Measurements from ENCODE around the gene ZGPAT. TPM values are rescaled to one million over a fixed set of nuclear protein-coding genes. Genes with fewer than 3 reads are reported as not detected.

Gene ZGPAT
- total and polyA plus RNA-seq, 9 donors, result 1.7 to 26.4 (median 18.9) TPM

DNA sequence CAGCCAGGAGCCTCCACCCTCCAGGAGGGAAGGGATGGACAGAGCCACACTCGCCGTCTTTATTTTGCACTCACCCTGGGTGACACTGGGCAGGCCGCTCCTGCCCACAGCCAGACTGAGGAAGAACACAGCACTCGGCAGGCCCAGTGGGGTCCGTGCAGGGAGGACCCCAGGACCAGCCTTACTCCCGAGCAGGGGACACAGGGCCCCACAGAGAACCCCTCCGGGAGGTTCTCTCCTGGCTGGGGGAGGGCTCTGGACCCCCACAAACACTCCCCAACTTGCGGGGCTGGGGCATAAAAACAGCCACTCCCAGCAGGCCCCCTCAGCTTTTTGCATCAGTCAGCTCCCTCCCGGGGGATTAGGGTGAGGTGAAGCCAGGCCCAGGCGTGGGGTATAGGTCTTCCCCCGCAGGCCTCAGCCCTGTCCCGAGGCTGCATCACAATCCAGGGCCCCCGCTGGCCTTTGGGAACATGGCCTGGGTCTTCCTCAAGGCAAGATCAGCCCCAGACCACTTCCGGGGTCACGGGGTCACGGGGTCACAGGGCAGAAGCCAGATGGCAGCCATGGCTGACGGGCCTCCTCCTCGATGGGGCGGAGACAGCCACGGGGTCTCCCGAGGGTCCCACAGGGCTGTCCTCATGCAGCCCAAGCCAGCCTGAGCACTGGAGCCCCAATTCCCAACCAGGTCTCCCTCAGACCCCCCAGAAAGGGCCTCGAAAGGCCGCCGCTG is 8.2 kb upstream of the ZGPAT start:
- Histone ChIP-seq H3K27me3 (no peaks in the 10 kb centered on the region), H3K27ac (no peak overlapping the region), H3K36me3 (no peaks in the 10 kb centered on the region), H3K4me3 (no peak overlapping the region), H3K9me3 (no peaks in the 10 kb centered on the region), H3K4me1 (ENCODE audit: insufficient read depth) (peaks cover 2% of the 10 kb centered on the region)
- TF ChIP-seq POLR2A (IDR thresholded peaks at IDR 0.05) (no peak), CTCF (IDR thresholded peaks at IDR 0.05) (no peak), EP300 (IDR thresholded peaks at IDR 0.05) (no peak)
- 63 to 68% (median 66%) methylated on average over 24 of the region's 24 CpGs for WGBS, 3 donors
- DNase-seq, result peak in 4 of 5 donors; percentile 13 to 64 (median 36)
- intact Hi-C loops (cut with DNase I), result no loop called here

DNA sequence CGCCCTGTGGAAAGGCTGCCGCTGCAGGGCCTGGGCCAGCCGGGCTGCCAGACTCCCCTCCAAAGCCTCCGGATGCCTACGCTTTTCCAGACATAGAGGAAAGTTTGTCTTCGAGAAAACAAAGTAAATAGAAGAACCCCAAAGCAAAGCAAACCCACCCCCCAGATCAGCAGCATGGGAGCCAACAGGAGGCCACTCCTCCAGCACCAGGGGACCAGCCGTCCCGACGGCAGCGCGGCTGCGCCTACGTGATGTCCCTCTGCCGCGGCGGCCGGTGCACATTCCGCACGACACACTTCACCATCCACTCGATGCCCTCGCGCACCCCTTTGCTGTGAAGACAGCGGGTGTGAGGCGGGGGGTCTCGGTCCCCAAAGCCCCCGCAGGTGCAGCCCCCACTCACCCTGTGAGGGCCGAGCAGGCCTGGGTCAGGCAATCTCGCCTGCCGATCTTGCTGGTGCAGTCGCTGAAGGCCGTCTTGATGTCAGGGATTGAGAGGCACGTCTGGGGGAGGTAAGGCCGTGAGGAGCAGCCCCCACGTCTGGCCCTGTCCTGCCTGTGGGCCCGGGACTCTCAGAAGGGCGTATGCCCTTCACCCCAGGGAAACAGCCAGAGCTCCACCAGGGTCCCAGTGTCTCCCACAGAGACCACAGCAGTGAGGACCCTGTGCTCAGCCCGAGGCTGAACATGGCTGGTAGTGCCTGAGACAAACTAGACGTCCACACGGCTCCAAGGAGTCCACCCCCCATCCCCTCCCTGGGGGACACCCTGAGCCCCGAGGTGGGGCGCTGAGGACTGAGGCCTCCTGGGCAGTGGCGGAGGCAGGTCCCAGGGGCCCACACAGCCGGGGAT is 7.4 kb upstream of the ZGPAT start:
- Histone ChIP-seq H3K9me3 (no peaks in the 10 kb centered on the region), H3K27me3 (no peaks in the 10 kb centered on the region), H3K4me1 (ENCODE audit: insufficient read depth) (peaks cover 2% of the 10 kb centered on the region), H3K27ac (no peak overlapping the region), H3K4me3 (no peak overlapping the region), H3K36me3 (no peaks in the 10 kb centered on the region)
- 71 to 75% (median 72%) methylated on average over 40 to 43 of the region's 43 CpGs for WGBS, 3 donors
- intact Hi-C loops (cut with DNase I), result no loop called here
- DNase-seq, result peak in 3 of 5 donors; percentile 22 to 43 (median 25)
- TF ChIP-seq POLR2A (IDR thresholded peaks at IDR 0.05) (no peak), EP300 (IDR thresholded peaks at IDR 0.05) (no peak), CTCF (IDR thresholded peaks at IDR 0.05) (no peak)

GRCh38 chr20:63701051-63701328 is 6.8 kb upstream of the ZGPAT start:
- no peaks in the 10 kb centered on the region for H3K9me3 ChIP-seq
- intact Hi-C loops (cut with DNase I), result no loop called here
- H3K4me1 ChIP-seq (ENCODE audit: insufficient read depth), result peaks cover 2% of the 10 kb centered on the region
- H3K36me3 ChIP-seq, result no peaks in the 10 kb centered on the region
- 68 to 70% (median 68%) methylated on average over 5 of the region's 5 CpGs for WGBS, 3 donors
- H3K4me3 ChIP-seq, result no peak overlapping the region
- H3K27me3 ChIP-seq, result no peaks in the 10 kb centered on the region
- no peak overlapping the region for H3K27ac ChIP-seq
- TF ChIP-seq CTCF (IDR thresholded peaks at IDR 0.05) (no peak), EP300 (IDR thresholded peaks at IDR 0.05) (no peak), POLR2A (IDR thresholded peaks at IDR 0.05) (no peak)
- DNase-seq, result no peak

GRCh38 chr20:63701329-63702035 is 6.4 kb upstream of the ZGPAT start:
- no peak overlapping the region for H3K27ac ChIP-seq
- H3K9me3 ChIP-seq, result no peaks in the 10 kb centered on the region
- WGBS, 3 donors, result 74 to 80% (median 75%) methylated on average over 11 to 14 of the region's 14 CpGs
- peaks cover 2% of the 10 kb centered on the region for H3K4me1 ChIP-seq (ENCODE audit: insufficient read depth)
- H3K36me3 ChIP-seq, result no peaks in the 10 kb centered on the region
- H3K27me3 ChIP-seq, result no peaks in the 10 kb centered on the region
- peak in 1 of 5 donors; percentile 32 for DNase-seq
- no peak overlapping the region for H3K4me3 ChIP-seq
- TF ChIP-seq EP300 (IDR thresholded peaks at IDR 0.05), result no peak
- TF ChIP-seq POLR2A (IDR thresholded peaks at IDR 0.05), result no peak
- TF ChIP-seq CTCF (IDR thresholded peaks at IDR 0.05), result no peak
- intact Hi-C loops (cut with DNase I), result no loop called here

Measured in ovary (tissue), 9 donors.